ENCODE results near the gene AGTRAP. TPM values are rescaled to one million over a fixed set of nuclear protein-coding genes. Genes with fewer than 3 reads are reported as not detected.

Gene AGTRAP
- total and polyA plus RNA-seq, 2 of the 4 experiments (the other 2 are of a cell fraction) = 21.5 to 57.7 TPM

- Histone ChIP-seq H3K27ac (ENCODE audit: insufficient read depth, low read length) (no peak overlapping the region), H3K18ac (ENCODE audit: low read depth, low read length) (no peak overlapping the region), H3K56ac (ENCODE audit: extremely low read depth, insufficient read depth, low read length) (no peak overlapping the region), H3K9me3 (ENCODE audit: control insufficient read depth, insufficient read depth, low read length) (no peaks in the 10 kb centered on the region), H2BK15ac (ENCODE audit: low read depth, low read length) (no peak overlapping the region), H3K14ac (replicated peaks; ENCODE audit: low read depth, low read length) (no peak overlapping the region), H3K36me3 (ENCODE audit: control insufficient read depth, insufficient read depth, low read length) (no peaks in the 10 kb centered on the region), H4K5ac (ENCODE audit: low read depth, low read length) (no peak overlapping the region), H3K23ac (ENCODE audit: low read depth, low read length) (no peak overlapping the region), H3K27me3 (ENCODE audit: control insufficient read depth, insufficient read depth, low read length) (peaks cover 7% of the 10 kb centered on the region), H3K4ac (ENCODE audit: low read depth, low read length) (no peak overlapping the region), H3K9me1 (ENCODE audit: insufficient read depth, low read length) (peaks cover 10% of the 10 kb centered on the region), H4K91ac (ENCODE audit: insufficient read depth, low read depth, low read length) (no peak overlapping the region), H4K20me1 (ENCODE audit: insufficient read depth, low read length) (no peaks in the 10 kb centered on the region), H3K4me1 (ENCODE audit: control insufficient read depth, insufficient read depth, low read length) (peaks cover 13% of the 10 kb centered on the region), H2BK20ac (ENCODE audit: low read depth, low read length) (no peak overlapping the region), H2AK9ac (replicated peaks; ENCODE audit: low read depth, low read length, poor library complexity) (no peak overlapping the region), H2BK5ac (ENCODE audit: low read depth, low read length, poor library complexity, severe bottlenecking) (no peak overlapping the region), H2AK5ac (ENCODE audit: low read depth, low read length) (no peak overlapping the region), H3K4me3 (ENCODE audit: insufficient read depth, low read depth, low read length) (no peak overlapping the region), H2BK120ac (ENCODE audit: low read depth, low read length) (no peak overlapping the region), H4K8ac (ENCODE audit: low read depth in 2 of 2, low read length in 2 of 2) (no peak overlapping the region), H3K4me2 (ENCODE audit: low read depth, low read length) (no peak overlapping the region), H3K9ac (ENCODE audit: low read depth, low read length) (no peak overlapping the region), H3K79me1 (ENCODE audit: low read depth in 1 of 2, low read length in 2 of 2) (no peaks in the 10 kb centered on the region), H2AFZ (replicated peaks; ENCODE audit: low read length, poor library complexity) (no peak overlapping the region)
- POLR2A ChIA-PET (ENCODE audit: unreplicated experiment) = no interaction called here
- no TSS peak for BruUV-seq (replicated peaks)
- in situ Hi-C loops (cut with MboI; ENCODE audit: low sequenced_read_pairs) = no loop called here
- 92% methylated on average over 4 of the region's 4 CpGs; no CpG with 5 or more reads in 1 of the 2 experiments for WGBS, 2 experiments (ENCODE audit: extremely low coverage in 2 of 2, insufficient read length in 1 of 2)
- TF ChIP-seq NFE2L2 (IDR thresholded peaks at IDR 0.05; ENCODE audit: low read depth, low read length) = no peak
- peak; percentile 30; the same call in 1 of the 2 replicates for TF ChIP-seq CEBPB (IDR thresholded peaks at IDR 0.05; ENCODE audit: low read depth, low read length)
- TF ChIP-seq RAD21 (IDR thresholded peaks at IDR 0.05; ENCODE audit: low read length) = no peak
- CTCF ChIA-PET = no interaction called here
- intact Hi-C loops (cut with micrococcal nuclease) = no loop called here
- DNase-seq (no peak), ATAC-seq (ENCODE audit: low read depth) (no peak)
- dilution Hi-C loops (cut with HindIII; ENCODE audit: low sequenced_read_pairs, unreplicated experiment) = no loop called here
Measured at GRCh38 chr1:11728126-11728806, 7.7 kb upstream of the AGTRAP start.

Measured in IMR-90 (cell line).